ENCODE data around the gene MYRF. TPM values are rescaled to one million over a fixed set of nuclear protein-coding genes. Genes with fewer than 3 reads are reported as not detected.

Gene MYRF
- total RNA-seq, 1 donor from 2014 or later = 117 TPM

DNA sequence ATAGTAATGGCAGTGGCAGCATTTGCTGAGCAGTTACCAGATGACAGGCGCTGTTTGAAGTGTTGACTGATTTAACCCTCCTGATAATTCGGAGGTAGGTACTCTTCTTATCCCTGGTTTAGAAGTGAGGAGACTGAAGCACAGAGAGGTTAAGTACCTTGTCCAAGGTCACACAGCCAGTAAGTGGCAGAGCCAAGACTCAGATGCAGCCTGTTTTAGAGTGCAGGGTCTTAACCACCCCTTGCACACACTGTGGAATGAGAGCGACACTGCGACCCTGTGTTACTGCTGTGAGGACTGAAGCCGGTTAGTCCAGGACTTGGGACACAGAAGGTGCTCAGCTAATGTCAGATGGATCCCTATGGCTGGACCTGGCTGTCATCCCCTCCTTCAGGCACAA is 37.5 kb upstream of the MYRF start:
- Mint-ChIP-seq H3K9me3 (ENCODE audit: low read depth) (no peaks in the 10 kb centered on the region), H3K4me3 (ENCODE audit: low read depth) (no peak overlapping the region), H3K36me3 (ENCODE audit: insufficient read depth) (no peaks in the 10 kb centered on the region), H3K27ac (no peak overlapping the region), H3K4me1 (ENCODE audit: low read depth) (peaks cover 11% of the 10 kb centered on the region), H3K27me3 (no peaks in the 10 kb centered on the region)
- TF ChIP-seq, protein P1, sequence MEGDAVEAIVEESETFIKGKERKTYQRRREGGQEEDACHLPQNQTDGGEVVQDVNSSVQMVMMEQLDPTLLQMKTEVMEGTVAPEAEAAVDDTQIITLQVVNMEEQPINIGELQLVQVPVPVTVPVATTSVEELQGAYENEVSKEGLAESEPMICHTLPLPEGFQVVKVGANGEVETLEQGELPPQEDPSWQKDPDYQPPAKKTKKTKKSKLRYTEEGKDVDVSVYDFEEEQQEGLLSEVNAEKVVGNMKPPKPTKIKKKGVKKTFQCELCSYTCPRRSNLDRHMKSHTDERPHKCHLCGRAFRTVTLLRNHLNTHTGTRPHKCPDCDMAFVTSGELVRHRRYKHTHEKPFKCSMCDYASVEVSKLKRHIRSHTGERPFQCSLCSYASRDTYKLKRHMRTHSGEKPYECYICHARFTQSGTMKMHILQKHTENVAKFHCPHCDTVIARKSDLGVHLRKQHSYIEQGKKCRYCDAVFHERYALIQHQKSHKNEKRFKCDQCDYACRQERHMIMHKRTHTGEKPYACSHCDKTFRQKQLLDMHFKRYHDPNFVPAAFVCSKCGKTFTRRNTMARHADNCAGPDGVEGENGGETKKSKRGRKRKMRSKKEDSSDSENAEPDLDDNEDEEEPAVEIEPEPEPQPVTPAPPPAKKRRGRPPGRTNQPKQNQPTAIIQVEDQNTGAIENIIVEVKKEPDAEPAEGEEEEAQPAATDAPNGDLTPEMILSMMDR (IDR thresholded peaks at IDR 0.05; ENCODE audit: unreplicated experiment) = no peak
- DNase-seq (ENCODE audit: low spot score, unreplicated experiment) = no peak

DNA sequence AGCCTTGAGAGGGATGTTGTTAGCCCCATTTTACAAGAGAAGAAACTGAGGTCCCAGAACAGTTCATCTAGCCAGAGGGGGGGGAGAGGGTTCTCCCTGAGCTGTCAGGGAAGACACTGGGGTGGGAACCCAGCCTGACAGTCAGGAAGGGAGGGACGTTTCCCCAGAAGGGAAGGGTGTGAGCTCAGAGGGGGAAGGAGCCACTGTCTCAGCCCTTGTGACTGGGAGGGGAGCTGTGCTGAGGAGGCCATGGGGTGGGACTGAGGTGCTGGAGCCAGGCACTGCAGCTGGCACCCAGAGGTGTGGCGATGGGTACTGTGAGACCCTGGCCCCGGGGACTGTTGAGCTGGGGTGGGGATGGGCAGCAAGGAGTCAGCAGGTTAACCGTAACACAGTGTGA is 36.6 kb upstream of the MYRF start:
- no peak overlapping the region for H3K4me3 Mint-ChIP-seq (ENCODE audit: low read depth)
- TF ChIP-seq, protein P1 (IDR thresholded peaks at IDR 0.05; ENCODE audit: unreplicated experiment) = no peak
- H3K36me3 Mint-ChIP-seq (ENCODE audit: insufficient read depth) = no peaks in the 10 kb centered on the region
- no peak overlapping the region for H3K27ac Mint-ChIP-seq
- H3K9me3 Mint-ChIP-seq (ENCODE audit: low read depth) = no peaks in the 10 kb centered on the region
- H3K4me1 Mint-ChIP-seq (ENCODE audit: low read depth) = peaks cover 11% of the 10 kb centered on the region
- DNase-seq (ENCODE audit: low spot score, unreplicated experiment) = no peak
- no peaks in the 10 kb centered on the region for H3K27me3 Mint-ChIP-seq

DNA sequence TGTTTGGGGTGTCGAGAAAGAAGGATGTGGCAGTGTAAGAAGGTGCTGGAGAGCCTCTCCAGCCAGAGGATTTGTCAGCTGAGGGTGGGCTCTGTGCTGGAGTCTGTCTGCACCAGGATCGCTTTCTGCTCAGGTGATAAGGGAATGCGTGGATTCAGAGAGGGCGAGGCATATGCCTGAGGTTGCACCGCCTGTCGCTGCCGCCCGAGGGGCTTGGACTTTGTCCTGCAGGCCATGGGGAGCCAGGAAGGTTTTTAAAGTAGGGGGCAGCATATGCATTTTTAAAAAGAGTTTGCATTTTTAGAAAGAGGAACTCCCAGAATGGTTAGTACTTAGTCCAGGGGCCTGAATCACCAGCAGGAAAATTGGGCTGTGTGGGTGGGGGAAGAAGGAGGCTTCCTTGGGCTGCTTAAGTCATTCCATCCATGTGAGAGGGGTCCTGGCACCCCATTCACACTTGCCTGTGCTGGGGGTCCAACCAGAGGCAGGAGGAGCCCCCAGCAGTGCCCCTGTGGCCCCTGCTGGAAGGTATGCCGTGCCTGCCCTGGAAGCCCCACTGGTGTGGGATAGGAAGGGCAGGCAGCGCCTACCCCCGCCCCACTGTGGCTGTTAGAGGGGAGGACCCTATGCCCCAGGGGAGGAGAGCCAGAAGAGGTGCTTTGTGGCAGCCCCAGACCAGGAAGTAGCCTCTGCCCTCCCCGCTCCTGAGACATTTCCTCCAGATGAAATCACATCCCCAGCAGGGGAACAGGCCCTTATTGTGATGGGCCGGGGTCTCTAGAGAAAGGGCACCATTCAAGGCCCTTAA is 35.8 kb upstream of the MYRF start:
- Mint-ChIP-seq H3K27me3 (no peaks in the 10 kb centered on the region), H3K4me3 (ENCODE audit: low read depth) (no peak overlapping the region), H3K4me1 (ENCODE audit: low read depth) (peaks cover 11% of the 10 kb centered on the region), H3K9me3 (ENCODE audit: low read depth) (no peaks in the 10 kb centered on the region), H3K27ac (no peak overlapping the region), H3K36me3 (ENCODE audit: insufficient read depth) (no peaks in the 10 kb centered on the region)
- TF ChIP-seq, protein P1 (IDR thresholded peaks at IDR 0.05; ENCODE audit: unreplicated experiment) = no peak
- DNase-seq (ENCODE audit: low spot score, unreplicated experiment) = no peak

DNA sequence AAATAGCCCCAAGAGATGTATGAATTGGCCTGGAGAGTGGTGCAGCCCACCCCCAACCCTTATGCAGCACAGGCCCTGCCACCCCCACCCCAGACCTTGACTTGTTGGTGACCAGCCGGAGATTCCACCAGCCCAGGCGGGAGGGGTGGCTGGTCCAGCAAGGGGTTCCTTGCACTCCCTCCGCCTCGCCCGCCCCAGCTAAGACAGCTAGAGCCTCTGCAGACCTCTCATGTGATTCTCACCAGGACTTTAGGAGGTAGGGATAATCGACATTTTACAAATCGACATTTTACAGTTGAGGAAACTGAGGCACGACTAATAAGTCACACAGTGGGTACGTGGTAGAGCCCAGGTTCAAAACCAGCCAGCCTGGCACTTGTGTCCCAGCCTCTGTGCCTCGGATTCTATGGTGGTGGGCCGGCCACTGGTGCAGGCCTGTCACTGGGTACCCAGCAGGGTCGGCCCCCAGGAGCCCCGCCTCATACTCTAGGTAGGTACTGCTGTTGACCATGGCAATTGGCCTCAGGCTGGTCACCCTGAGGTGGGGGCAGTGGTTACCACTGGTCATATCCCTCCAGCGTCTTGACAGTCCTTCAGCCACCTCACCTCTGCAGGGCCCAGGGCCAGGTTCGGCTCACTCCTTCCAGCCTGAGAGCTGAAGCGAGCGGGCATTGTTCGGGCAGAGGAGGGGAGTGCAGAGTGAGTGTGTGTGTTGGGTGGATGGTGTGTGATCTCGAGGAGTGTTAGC is 35.0 kb upstream of the MYRF start:
- no peaks in the 10 kb centered on the region for H3K36me3 Mint-ChIP-seq (ENCODE audit: insufficient read depth)
- TF ChIP-seq, protein P1 (IDR thresholded peaks at IDR 0.05; ENCODE audit: unreplicated experiment) = no peak
- peak overlapping the region; percentile 65 for H3K4me3 Mint-ChIP-seq (ENCODE audit: low read depth)
- no peak for DNase-seq (ENCODE audit: low spot score, unreplicated experiment)
- no peaks in the 10 kb centered on the region for H3K27me3 Mint-ChIP-seq
- H3K9me3 Mint-ChIP-seq (ENCODE audit: low read depth) = no peaks in the 10 kb centered on the region
- peak overlapping the region; percentile 77 for H3K27ac Mint-ChIP-seq
- H3K4me1 Mint-ChIP-seq (ENCODE audit: low read depth) = peaks cover 11% of the 10 kb centered on the region

DNA sequence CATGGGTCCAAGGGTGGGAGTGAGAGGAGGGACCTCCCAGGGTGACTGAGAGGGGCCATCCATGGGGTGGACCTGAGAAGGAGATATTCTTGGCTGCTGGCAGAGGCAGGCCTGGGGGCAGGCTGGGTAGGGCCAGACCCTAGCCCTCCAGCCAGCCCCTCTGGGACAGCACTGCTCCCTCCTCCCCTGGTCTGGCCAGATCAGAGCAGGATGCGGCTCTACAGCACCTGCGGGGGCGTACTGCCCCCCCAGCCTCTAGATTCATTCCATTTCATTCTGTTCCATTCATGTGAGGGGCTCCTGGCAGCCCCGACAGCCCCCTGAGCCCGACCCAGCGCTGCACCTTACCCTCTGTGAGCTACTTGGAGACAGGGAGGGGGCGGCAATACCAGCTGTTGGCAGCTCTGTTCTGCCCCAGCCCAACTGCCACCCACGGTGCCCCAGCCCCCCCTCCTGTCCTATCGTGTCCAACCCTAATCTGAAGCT is 34.3 kb upstream of the MYRF start:
- Mint-ChIP-seq H3K36me3 (ENCODE audit: insufficient read depth) (no peaks in the 10 kb centered on the region), H3K27me3 (no peaks in the 10 kb centered on the region), H3K27ac (peak overlapping the region; percentile 77), H3K9me3 (ENCODE audit: low read depth) (no peaks in the 10 kb centered on the region), H3K4me3 (ENCODE audit: low read depth) (peak overlapping the region; percentile 65), H3K4me1 (ENCODE audit: low read depth) (peaks cover 11% of the 10 kb centered on the region)
- TF ChIP-seq, protein P1 (IDR thresholded peaks at IDR 0.05; ENCODE audit: unreplicated experiment) = no peak
- no peak for DNase-seq (ENCODE audit: low spot score, unreplicated experiment)

Measured in progenitor cell of endocrine pancreas (in vitro differentiated cells).